ENCODE results near the gene RBM23.

DNA sequence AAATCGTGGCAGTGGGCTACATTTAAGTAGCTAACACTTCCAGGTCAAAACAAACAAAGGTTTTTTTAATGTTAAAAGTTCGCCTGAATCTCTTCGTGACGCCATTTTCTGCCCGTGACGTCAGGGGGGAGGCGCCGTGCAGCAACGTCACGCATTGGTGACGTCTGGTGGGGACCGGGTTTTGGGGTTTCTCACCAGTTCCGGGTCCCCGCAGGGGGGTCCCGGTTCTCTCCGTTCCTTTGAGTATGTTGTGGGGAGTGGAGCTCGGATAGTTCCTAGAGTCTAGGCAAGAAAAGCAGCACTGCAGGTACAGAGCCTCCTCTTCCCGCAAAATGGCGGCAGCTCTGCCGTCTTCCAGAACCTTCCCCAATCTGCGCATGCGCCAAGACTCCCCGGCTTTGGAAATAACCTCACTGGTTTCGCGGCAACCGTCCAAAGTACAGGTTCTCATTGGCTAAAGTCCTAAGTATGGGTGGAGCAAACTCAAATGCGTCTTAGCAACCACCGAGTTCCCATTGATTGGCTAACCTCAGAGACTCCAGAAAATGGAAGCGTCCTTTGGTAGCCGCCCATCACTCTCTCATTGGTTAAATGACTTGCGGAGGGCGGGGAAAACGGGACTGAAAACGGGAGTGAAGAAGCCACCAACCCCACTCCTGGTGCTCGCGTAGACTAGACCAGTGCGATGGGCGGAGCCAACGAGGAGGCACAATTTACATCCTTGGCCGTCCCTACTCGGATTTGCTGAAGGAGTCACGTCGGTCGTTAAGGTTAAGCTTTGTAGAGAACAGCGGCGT, at the start of gene RBM23:
- TF ChIP-seq, protein P1, sequence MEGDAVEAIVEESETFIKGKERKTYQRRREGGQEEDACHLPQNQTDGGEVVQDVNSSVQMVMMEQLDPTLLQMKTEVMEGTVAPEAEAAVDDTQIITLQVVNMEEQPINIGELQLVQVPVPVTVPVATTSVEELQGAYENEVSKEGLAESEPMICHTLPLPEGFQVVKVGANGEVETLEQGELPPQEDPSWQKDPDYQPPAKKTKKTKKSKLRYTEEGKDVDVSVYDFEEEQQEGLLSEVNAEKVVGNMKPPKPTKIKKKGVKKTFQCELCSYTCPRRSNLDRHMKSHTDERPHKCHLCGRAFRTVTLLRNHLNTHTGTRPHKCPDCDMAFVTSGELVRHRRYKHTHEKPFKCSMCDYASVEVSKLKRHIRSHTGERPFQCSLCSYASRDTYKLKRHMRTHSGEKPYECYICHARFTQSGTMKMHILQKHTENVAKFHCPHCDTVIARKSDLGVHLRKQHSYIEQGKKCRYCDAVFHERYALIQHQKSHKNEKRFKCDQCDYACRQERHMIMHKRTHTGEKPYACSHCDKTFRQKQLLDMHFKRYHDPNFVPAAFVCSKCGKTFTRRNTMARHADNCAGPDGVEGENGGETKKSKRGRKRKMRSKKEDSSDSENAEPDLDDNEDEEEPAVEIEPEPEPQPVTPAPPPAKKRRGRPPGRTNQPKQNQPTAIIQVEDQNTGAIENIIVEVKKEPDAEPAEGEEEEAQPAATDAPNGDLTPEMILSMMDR (IDR thresholded peaks at IDR 0.05), result no peak
- TF ChIP-seq ZFX (IDR thresholded peaks at IDR 0.05; ENCODE audit: borderline replicate concordance), result no peak

Data from 22Rv1 (cell line).